ENCODE results near the gene RWDD3. TPM values are rescaled to one million over a fixed set of nuclear protein-coding genes. Genes with fewer than 3 reads are reported as not detected.

Gene RWDD3
- total RNA-seq, 1 experiment from 2014 or later, result 10.3 TPM

- no TSS peak for BruUV-seq (replicated peaks)
- no peak for TF ChIP-seq CTCF (IDR thresholded peaks at IDR 0.05; ENCODE audit: unreplicated experiment)
- ChIA-PET POLR2A (no interaction called here), CTCF (no interaction called here)
- H3K4me3 Mint-ChIP-seq (ENCODE audit: unreplicated experiment), result no peak overlapping the region
- peaks cover 5% of the 10 kb centered on the region for H3K9me3 Mint-ChIP-seq (ENCODE audit: unreplicated experiment)
- no peak overlapping the region for H3K27ac Mint-ChIP-seq (ENCODE audit: low read depth, unreplicated experiment)
- no peaks in the 10 kb centered on the region for H3K27me3 Mint-ChIP-seq (ENCODE audit: insufficient read depth, unreplicated experiment)
- intact Hi-C loops (cut with micrococcal nuclease), result no loop called here
- no peak for DNase-seq (ENCODE audit: unreplicated experiment)
- H3K4me1 Mint-ChIP-seq (ENCODE audit: insufficient read depth, unreplicated experiment), result no peaks in the 10 kb centered on the region
- H3K36me3 Mint-ChIP-seq (ENCODE audit: insufficient read depth, unreplicated experiment), result peaks cover 34% of the 10 kb centered on the region
These were observed 12.5 kb downstream of the RWDD3 start for GRCh38 chr1:95246511-95246910.

GRCh38 chr1:95247607-95248006 lies 13.6 kb downstream of the RWDD3 start:
- ChIA-PET CTCF (no interaction called here), POLR2A (no interaction called here)
- no peak for DNase-seq (ENCODE audit: unreplicated experiment)
- intact Hi-C loops (cut with micrococcal nuclease), result no loop called here
- Mint-ChIP-seq H3K4me3 (ENCODE audit: unreplicated experiment) (no peak overlapping the region), H3K27me3 (ENCODE audit: insufficient read depth, unreplicated experiment) (no peaks in the 10 kb centered on the region), H3K9me3 (ENCODE audit: unreplicated experiment) (no peaks in the 10 kb centered on the region), H3K27ac (ENCODE audit: low read depth, unreplicated experiment) (no peak overlapping the region), H3K36me3 (ENCODE audit: insufficient read depth, unreplicated experiment) (peaks cover 34% of the 10 kb centered on the region), H3K4me1 (ENCODE audit: insufficient read depth, unreplicated experiment) (no peaks in the 10 kb centered on the region)
- no TSS peak for BruUV-seq (replicated peaks)
- TF ChIP-seq CTCF (IDR thresholded peaks at IDR 0.05; ENCODE audit: unreplicated experiment), result no peak

- H3K27me3 Mint-ChIP-seq (ENCODE audit: insufficient read depth, unreplicated experiment), result no peaks in the 10 kb centered on the region
- H3K4me1 Mint-ChIP-seq (ENCODE audit: insufficient read depth, unreplicated experiment), result no peaks in the 10 kb centered on the region
- no TSS peak for BruUV-seq (replicated peaks)
- POLR2A ChIA-PET, result no interaction called here
- intact Hi-C loops (cut with micrococcal nuclease), result no loop called here
- no peaks in the 10 kb centered on the region for H3K9me3 Mint-ChIP-seq (ENCODE audit: unreplicated experiment)
- no peak overlapping the region for H3K27ac Mint-ChIP-seq (ENCODE audit: low read depth, unreplicated experiment)
- CTCF ChIA-PET, result interaction anchor here (2.1 kb wide), 1 partner anchor 9 kb away, joined by 5 read pairs; no protein-coding TSS in a partner anchor
- DNase-seq (ENCODE audit: unreplicated experiment), result no peak
- no peak for TF ChIP-seq CTCF (IDR thresholded peaks at IDR 0.05; ENCODE audit: unreplicated experiment)
- peaks cover 19% of the 10 kb centered on the region for H3K36me3 Mint-ChIP-seq (ENCODE audit: insufficient read depth, unreplicated experiment)
- H3K4me3 Mint-ChIP-seq (ENCODE audit: unreplicated experiment), result no peak overlapping the region
These were observed 15.9 kb downstream of the RWDD3 start for GRCh38 chr1:95249916-95250315.

GRCh38 chr1:95252422-95252821 lies 18.4 kb downstream of the RWDD3 start:
- no TSS peak for BruUV-seq (replicated peaks)
- no peak overlapping the region for H3K4me3 Mint-ChIP-seq (ENCODE audit: unreplicated experiment)
- ChIA-PET POLR2A (no interaction called here), CTCF (interaction anchor here (0.6 kb wide), 1 partner anchor 99 kb away, joined by 3 read pairs; no protein-coding TSS in a partner anchor)
- H3K9me3 Mint-ChIP-seq (ENCODE audit: unreplicated experiment), result no peaks in the 10 kb centered on the region
- no peak overlapping the region for H3K27ac Mint-ChIP-seq (ENCODE audit: low read depth, unreplicated experiment)
- no peak for TF ChIP-seq CTCF (IDR thresholded peaks at IDR 0.05; ENCODE audit: unreplicated experiment)
- intact Hi-C loops (cut with micrococcal nuclease), result no loop called here
- H3K36me3 Mint-ChIP-seq (ENCODE audit: insufficient read depth, unreplicated experiment), result peaks cover 5% of the 10 kb centered on the region
- no peaks in the 10 kb centered on the region for H3K27me3 Mint-ChIP-seq (ENCODE audit: insufficient read depth, unreplicated experiment)
- no peak for DNase-seq (ENCODE audit: unreplicated experiment)
- H3K4me1 Mint-ChIP-seq (ENCODE audit: insufficient read depth, unreplicated experiment), result no peaks in the 10 kb centered on the region
